ENCODE measurements around the gene CD79A.

GRCh38 chr19:41912899-41913537 is 35.9 kb downstream of the CD79A start:
- TF ChIP-seq CTCF (IDR thresholded peaks at IDR 0.05) (no peak), EP300 (IDR thresholded peaks at IDR 0.05; ENCODE audit: low read depth) (no peak), POLR2A (IDR thresholded peaks at IDR 0.05) (no peak)
